Measurements from ENCODE around the gene HARS1. TPM values are rescaled to one million over a fixed set of nuclear protein-coding genes. Genes with fewer than 3 reads are reported as not detected.
A peak's percentile ranks its signal among the peaks of the same experiment; 100 is the strongest.
"Not testable (repeated sequence)": the region's sequence is repeated elsewhere in the genome, so short reads cannot be mapped to it uniquely, and the experiment has no call there.

The HARS1 gene
- polyA plus RNA-seq, 1 donor from 2014 or later = 43.4 TPM

- Mint-ChIP-seq H3K36me3 (peaks cover 10% of the 10 kb centered on the region), H3K27ac (peak within 1 kb of the TSS; percentile 69 to 96 (median 95)), H3K4me3 (peak within 1 kb of the TSS; percentile 90 to 99 (median 98)), H3K4me1 (peaks cover 12 to 20% (median 16%) of the 10 kb centered on the region in 3 donors), H3K9me3 (no peaks in the 10 kb centered on the region), H3K27me3 (no peaks in the 10 kb centered on the region)
These were observed 9.3 kb upstream of the HARS1 start, which contains the start of gene ZMAT2 for GRCh38 chr5:140700177-140701144. Gene ZMAT2 (plus strand): TSS chr5:140700447. CDS start chr5:140700461, 14 bp downstream.

- Mint-ChIP-seq H3K36me3 (peaks cover 8% of the 10 kb centered on the region), H3K4me3 (peak overlapping the region in 1 of 4 donors; percentile 50), H3K9me3 (no peaks in the 10 kb centered on the region), H3K4me1 (peaks cover 18 to 26% (median 22%) of the 10 kb centered on the region in 3 donors), H3K27ac (no peak overlapping the region), H3K27me3 (no peaks in the 10 kb centered on the region)
These were observed 5.8 kb upstream of the HARS1 start for GRCh38 chr5:140696891-140697492.

- H3K9me3 Mint-ChIP-seq = no peaks in the 10 kb centered on the region
- H3K4me3 Mint-ChIP-seq = peak overlapping the region in 1 of 4 donors; percentile 73
These were observed 3.1 kb upstream of the HARS1 start for GRCh38 chr5:140694276-140694675.

GRCh38 chr5:140690376-140690932, 716 bp downstream of the HARS1 start:
- H3K4me3 Mint-ChIP-seq = peak overlapping the region; percentile 93 to 100 (median 97)
- peak overlapping the region; percentile 67 to 99 (median 96) for H3K27ac Mint-ChIP-seq
- peaks cover 5% of the 10 kb centered on the region for H3K36me3 Mint-ChIP-seq
- H3K27me3 Mint-ChIP-seq = no peaks in the 10 kb centered on the region
- no peaks in the 10 kb centered on the region for H3K9me3 Mint-ChIP-seq
- H3K4me1 Mint-ChIP-seq = peaks cover 22 to 28% (median 27%) of the 10 kb centered on the region in 3 donors

More at GRCh38 chr5:140694276-140694675, 3.1 kb upstream of the HARS1 start:
- H3K36me3 Mint-ChIP-seq = peaks cover 8% of the 10 kb centered on the region
- no peak overlapping the region for H3K27ac Mint-ChIP-seq
- peaks cover 22 to 27% (median 23%) of the 10 kb centered on the region in 3 donors for H3K4me1 Mint-ChIP-seq
- no peaks in the 10 kb centered on the region for H3K27me3 Mint-ChIP-seq

- Mint-ChIP-seq H3K36me3 (peaks cover 7% of the 10 kb centered on the region), H3K9me3 (no peaks in the 10 kb centered on the region), H3K4me3 (no peak overlapping the region), H3K27ac (no peak overlapping the region), H3K27me3 (no peaks in the 10 kb centered on the region), H3K4me1 (peaks cover 0 to 4% (median 1%) of the 10 kb centered on the region in 3 donors)
These were observed 12.2 kb downstream of the HARS1 start for GRCh38 chr5:140678993-140679392.

GRCh38 chr5:140677947-140678346, 13.2 kb downstream of the HARS1 start:
- H3K9me3 Mint-ChIP-seq = no peaks in the 10 kb centered on the region
- H3K4me1 Mint-ChIP-seq = peaks cover 0 to 4% (median 1%) of the 10 kb centered on the region in 3 donors
- H3K27ac Mint-ChIP-seq = no peak overlapping the region
- no peak overlapping the region for H3K4me3 Mint-ChIP-seq
- H3K36me3 Mint-ChIP-seq = peaks cover 6% of the 10 kb centered on the region
- H3K27me3 Mint-ChIP-seq = no peaks in the 10 kb centered on the region

- Mint-ChIP-seq H3K36me3 (peaks cover 8% of the 10 kb centered on the region), H3K27me3 (no peaks in the 10 kb centered on the region), H3K9me3 (no peaks in the 10 kb centered on the region)
These were observed 16.5 kb downstream of the HARS1 start for GRCh38 chr5:140674629-140675028.

GRCh38 chr5:140674211-140674610, 17.0 kb downstream of the HARS1 start:
- Mint-ChIP-seq H3K27me3 (no peaks in the 10 kb centered on the region), H3K4me3 (no peak overlapping the region), H3K27ac (peak overlapping the region in 2 of 3 donors; percentile 58 to 76), H3K4me1 (peaks cover 0 to 4% (median 1%) of the 10 kb centered on the region in 3 donors), H3K9me3 (no peaks in the 10 kb centered on the region), H3K36me3 (peaks cover 8% of the 10 kb centered on the region)

More at GRCh38 chr5:140674629-140675028, 16.5 kb downstream of the HARS1 start:
- peak overlapping the region in 1 of 3 donors; percentile 80 for H3K27ac Mint-ChIP-seq
- no peak overlapping the region for H3K4me3 Mint-ChIP-seq
- peaks cover 0 to 4% (median 1%) of the 10 kb centered on the region in 3 donors for H3K4me1 Mint-ChIP-seq

GRCh38 chr5:140673187-140673976, 17.8 kb downstream of the HARS1 start, which contains the start of gene DND1:
Gene DND1 (minus strand): TSS chr5:140673576. CDS start chr5:140673542, 34 bp downstream.
- Mint-ChIP-seq H3K4me1 (peaks cover under 1 to 4% (median 1%) of the 10 kb centered on the region in 3 donors), H3K36me3 (peaks cover 8% of the 10 kb centered on the region)

GRCh38 chr5:140672455-140673186, 18.5 kb downstream of the HARS1 start:
- Mint-ChIP-seq H3K36me3 (peaks cover 11% of the 10 kb centered on the region), H3K4me3 (no peak overlapping the region), H3K27me3 (no peaks in the 10 kb centered on the region), H3K4me1 (peaks cover 2 to 6% (median 3%) of the 10 kb centered on the region in 3 donors), H3K27ac (peak overlapping the region in 1 of 3 donors; percentile 53), H3K9me3 (no peaks in the 10 kb centered on the region)

More at GRCh38 chr5:140673187-140673976, 17.8 kb downstream of the HARS1 start, which contains the start of gene DND1:
- Mint-ChIP-seq H3K27ac (peak within 1 kb of the TSS; percentile 53 to 76 (median 58)), H3K27me3 (no peaks in the 10 kb centered on the region), H3K9me3 (no peaks in the 10 kb centered on the region), H3K4me3 (no peak within 1 kb of the TSS)

- Mint-ChIP-seq H3K36me3 (peaks cover 11% of the 10 kb centered on the region), H3K4me3 (no peak overlapping the region), H3K4me1 (peaks cover 10 to 15% (median 13%) of the 10 kb centered on the region in 3 donors), H3K27ac (no peak overlapping the region), H3K27me3 (no peaks in the 10 kb centered on the region), H3K9me3 (no peaks in the 10 kb centered on the region)
These were observed 19.6 kb downstream of the HARS1 start for GRCh38 chr5:140671472-140672125.

- not testable (repeated sequence) for H3K27ac Mint-ChIP-seq, H3K36me3 Mint-ChIP-seq
- H3K4me1 Mint-ChIP-seq = peaks cover 14 to 19% (median 17%) of the 10 kb centered on the region in 3 donors
These were observed 20.1 kb downstream of the HARS1 start for GRCh38 chr5:140671035-140671434.

More at GRCh38 chr5:140671035-140671434, 20.1 kb downstream of the HARS1 start:
- H3K27me3 Mint-ChIP-seq, H3K4me3 Mint-ChIP-seq, H3K9me3 Mint-ChIP-seq: not testable (repeated sequence)
